ENCODE measurements around the gene SPANXA1.
"Not testable (repeated sequence)": the region's sequence is repeated elsewhere in the genome, so short reads cannot be mapped to it uniquely, and the experiment has no call there.

Gene SPANXA1

DNA sequence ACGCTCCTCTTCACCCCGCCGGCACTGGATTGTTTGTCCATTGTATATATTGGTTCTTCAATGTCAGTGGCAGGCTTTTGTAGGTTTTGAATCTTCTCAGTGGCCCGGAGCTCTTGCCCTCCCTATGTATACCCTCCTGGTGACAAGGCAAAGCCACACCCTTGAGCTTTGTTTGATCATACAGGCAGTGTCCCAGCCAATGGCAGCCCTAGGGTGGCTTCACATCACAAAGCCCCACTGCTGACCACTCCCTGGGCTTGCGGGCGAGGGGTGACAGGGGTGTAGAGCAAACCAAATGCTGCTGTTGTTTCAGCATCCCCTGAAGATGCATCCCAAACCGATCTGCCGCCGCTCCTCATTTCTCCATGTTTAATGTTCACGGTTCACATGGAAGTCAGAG lies at the start of gene SPANXA1:
Gene SPANXA1 (minus strand): TSS at position 101 of the 400 bp plus-strand sequence. CDS start 60 bp downstream, at position 41.
- DNase-seq (ENCODE audit: low spot score); in situ Hi-C loops (cut with MboI; ENCODE audit: low pct_unique_long_range_greater_than_20kb, low sequenced_read_pairs, unreplicated experiment): not testable (repeated sequence)

DNA sequence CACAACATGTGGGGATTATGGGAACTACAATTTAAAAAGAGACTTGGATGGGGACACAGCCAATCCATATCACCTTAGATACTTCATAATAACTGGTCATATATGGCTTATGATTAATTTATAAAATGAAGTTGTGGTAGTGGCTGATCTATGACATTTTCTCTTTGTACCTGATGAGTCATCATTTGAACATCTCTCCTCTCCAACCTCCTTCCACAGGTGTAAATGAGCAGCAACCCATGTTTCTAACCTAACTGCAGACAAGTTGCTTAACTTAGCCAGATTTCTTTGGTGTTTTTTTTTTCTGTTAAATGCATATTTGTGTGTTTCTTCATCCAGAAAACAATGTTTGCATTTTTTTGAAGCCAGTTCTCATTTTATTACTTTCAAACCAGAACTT lies 47.6 kb upstream of the SPANXA1 start:
- in situ Hi-C loops (cut with MboI; ENCODE audit: low pct_unique_long_range_greater_than_20kb, low sequenced_read_pairs, unreplicated experiment): no loop called here
- TF ChIP-seq, protein P1, sequence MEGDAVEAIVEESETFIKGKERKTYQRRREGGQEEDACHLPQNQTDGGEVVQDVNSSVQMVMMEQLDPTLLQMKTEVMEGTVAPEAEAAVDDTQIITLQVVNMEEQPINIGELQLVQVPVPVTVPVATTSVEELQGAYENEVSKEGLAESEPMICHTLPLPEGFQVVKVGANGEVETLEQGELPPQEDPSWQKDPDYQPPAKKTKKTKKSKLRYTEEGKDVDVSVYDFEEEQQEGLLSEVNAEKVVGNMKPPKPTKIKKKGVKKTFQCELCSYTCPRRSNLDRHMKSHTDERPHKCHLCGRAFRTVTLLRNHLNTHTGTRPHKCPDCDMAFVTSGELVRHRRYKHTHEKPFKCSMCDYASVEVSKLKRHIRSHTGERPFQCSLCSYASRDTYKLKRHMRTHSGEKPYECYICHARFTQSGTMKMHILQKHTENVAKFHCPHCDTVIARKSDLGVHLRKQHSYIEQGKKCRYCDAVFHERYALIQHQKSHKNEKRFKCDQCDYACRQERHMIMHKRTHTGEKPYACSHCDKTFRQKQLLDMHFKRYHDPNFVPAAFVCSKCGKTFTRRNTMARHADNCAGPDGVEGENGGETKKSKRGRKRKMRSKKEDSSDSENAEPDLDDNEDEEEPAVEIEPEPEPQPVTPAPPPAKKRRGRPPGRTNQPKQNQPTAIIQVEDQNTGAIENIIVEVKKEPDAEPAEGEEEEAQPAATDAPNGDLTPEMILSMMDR (IDR thresholded peaks at IDR 0.05; ENCODE audit: extremely low read depth, insufficient read depth, missing control alignments): no peak
- DNase-seq (ENCODE audit: low spot score): no peak

DNA sequence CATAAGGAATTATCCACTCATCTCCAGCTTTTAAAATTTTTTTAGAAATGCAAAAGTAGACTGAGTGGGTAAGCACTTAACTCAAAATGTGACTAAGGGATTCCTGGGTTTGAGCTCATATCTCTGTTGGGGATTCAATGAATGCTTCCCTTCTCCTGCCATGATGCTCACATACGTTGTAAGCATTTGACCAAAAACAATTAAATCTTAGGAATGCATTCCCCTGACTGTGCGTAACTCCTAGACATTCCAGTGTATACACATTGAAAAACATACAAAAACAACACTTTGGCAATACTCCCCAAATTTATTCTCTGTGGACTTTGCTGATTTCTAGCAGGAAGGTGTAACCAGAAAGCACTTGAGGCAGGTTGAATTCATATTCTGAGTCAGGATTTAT lies 34.8 kb upstream of the SPANXA1 start:
- in situ Hi-C loops (cut with MboI; ENCODE audit: low pct_unique_long_range_greater_than_20kb, low sequenced_read_pairs, unreplicated experiment): no loop called here
- no peak for DNase-seq (ENCODE audit: low spot score)
- TF ChIP-seq, protein P1 (IDR thresholded peaks at IDR 0.05; ENCODE audit: extremely low read depth, insufficient read depth, missing control alignments): no peak

DNA sequence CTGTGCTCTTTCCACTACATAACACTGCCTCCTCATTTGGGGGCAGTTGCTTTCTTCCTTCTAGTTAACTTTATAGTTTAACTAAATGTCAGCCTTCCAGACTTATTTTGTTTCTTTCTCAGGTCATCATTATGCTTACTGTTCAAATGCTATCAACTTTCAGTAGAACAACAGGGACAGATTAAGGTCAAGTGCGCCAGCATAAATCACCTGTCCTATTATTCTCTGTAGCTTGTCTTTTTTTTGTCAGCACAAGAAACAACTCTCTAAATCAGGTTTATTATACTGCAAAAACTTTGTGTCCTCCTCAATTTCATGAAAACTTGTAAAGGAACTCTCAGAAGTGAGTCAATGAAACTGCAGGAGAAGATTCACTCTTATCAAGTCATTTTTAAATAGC lies 24.6 kb upstream of the SPANXA1 start:
- TF ChIP-seq, protein P1 (IDR thresholded peaks at IDR 0.05; ENCODE audit: extremely low read depth, insufficient read depth, missing control alignments): no peak
- in situ Hi-C loops (cut with MboI; ENCODE audit: low pct_unique_long_range_greater_than_20kb, low sequenced_read_pairs, unreplicated experiment): no loop called here
- DNase-seq (ENCODE audit: low spot score): no peak

DNA sequence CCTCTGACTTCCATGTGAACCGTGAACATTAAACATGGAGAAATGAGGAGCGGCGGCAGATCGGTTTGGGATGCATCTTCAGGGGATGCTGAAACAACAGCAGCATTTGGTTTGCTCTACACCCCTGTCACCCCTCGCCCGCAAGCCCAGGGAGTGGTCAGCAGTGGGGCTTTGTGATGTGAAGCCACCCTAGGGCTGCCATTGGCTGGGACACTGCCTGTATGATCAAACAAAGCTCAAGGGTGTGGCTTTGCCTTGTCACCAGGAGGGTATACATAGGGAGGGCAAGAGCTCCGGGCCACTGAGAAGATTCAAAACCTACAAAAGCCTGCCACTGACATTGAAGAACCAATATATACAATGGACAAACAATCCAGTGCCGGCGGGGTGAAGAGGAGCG lies 4.9 kb upstream of the SPANXA1 start, which contains the start of gene SPANXA2:
Gene SPANXA2 (plus strand): TSS at position 301 of the 400 bp plus-strand sequence. CDS start 60 bp downstream, at position 361.
- DNase-seq (ENCODE audit: low spot score); in situ Hi-C loops (cut with MboI; ENCODE audit: low pct_unique_long_range_greater_than_20kb, low sequenced_read_pairs, unreplicated experiment): not testable (repeated sequence)

GRCh38 chrX:141542551-141542950 lies 42.0 kb downstream of the SPANXA1 start:
- in situ Hi-C loops (cut with MboI; ENCODE audit: low pct_unique_long_range_greater_than_20kb, low sequenced_read_pairs, unreplicated experiment): not testable (repeated sequence)

More at GRCh38 chrX:141542551-141542950, 42.0 kb downstream of the SPANXA1 start:
- DNase-seq (ENCODE audit: low spot score): not testable (repeated sequence)

Data from GM13977 (cell line).